Right renal pelvis (tissue), 4 donors: ENCODE results near the gene ELOVL4. TPM values are rescaled to one million over a fixed set of nuclear protein-coding genes. Genes with fewer than 3 reads are reported as not detected.

Experiments used
- DNase-seq, 4 donors: peaks; one replicate each; pipeline ENCODE4 v3.0.0-alpha.2; 2013; ENCODE audit warnings: low read depth in 4 of 4, low spot score in 3 of 4, missing footprints in 1 of 4
- polyA plus RNA-seq, 4 donors: library from polyadenylated mRNA; unstranded; fragments of 120-200 nt; gene quantifications; one replicate each; pipeline ENCODE4 v1.2.1, GENCODE V29; 2013; ENCODE audit not compliant: insufficient read length in 4 of 4

The ELOVL4 gene
- 1 to 10 TPM; 3.6 to 3.8 (median 3.7) TPM for polyA plus RNA-seq

DNA sequence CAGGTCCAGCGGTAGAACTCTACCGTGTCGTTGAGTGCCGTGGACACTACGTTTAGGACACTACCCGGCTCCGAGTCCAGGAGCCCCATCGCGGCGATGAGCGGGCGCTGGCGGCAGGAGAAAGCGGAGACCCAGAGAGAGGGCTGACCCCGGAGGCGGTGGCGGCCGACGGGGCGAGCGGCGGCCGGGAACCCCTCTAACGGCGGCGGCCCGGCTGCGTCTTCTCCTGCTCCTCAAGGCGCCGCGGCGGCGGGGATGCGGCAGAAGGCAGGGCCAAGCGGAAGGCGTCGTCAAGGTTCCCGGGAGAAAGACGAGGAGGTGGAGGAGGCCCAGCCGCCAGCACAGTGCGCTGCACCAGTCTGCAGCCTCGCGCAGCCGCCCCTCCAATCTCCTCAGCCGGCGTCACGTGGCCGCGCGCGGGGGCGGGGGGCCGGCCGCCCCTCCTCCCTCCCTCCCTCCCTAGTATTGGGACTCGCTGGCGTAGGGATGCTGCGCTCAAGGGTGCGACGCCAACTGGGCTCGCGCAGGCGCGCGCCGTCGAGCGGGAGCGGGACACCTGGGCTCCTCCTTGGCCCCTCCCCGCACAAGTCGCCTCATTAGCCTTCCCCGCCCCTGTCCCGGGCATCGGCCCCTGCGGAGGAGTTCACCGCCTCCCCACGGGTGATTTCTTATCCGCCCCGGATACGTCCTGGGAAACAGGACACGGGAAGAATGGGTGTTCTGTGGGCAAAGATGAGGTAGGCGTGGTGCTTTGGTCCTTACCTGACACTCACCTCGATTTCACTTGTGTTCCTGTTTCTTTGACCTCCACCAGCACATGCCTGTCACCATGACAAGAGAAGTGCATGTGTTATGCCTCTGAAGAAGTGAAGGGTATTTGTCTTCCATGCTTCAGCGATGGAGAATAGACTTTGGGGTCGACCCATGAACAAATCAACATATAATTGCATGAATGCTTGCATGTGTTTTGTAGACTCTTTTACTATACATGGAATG is at the start of gene ELOVL4:
ELOVL4 (minus strand) TSS at position 363 of the 996 bp plus-strand sequence; CDS start at position 89, 274 bp downstream.
- peak in 2 of 4 donors; percentile 25 to 34 for DNase-seq

DNA sequence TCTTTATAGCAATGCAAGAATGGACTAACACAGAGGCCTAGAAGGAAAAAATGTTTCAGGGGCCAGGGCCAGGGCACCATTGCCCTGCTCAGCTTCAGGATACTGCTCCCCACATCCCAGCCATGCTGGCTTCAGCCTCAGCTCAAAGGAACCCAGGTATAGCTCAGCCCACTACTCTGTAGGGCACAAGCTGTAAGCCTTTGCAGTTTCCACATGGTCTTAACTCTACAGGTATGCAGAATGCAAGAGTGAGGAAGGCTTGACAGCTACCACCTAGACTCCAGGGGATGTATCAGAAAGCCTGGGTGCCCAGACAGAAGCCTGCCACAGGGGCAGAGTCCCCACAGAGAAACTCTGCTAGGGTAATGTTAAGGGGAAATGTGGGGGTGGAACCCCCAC is 46.6 kb upstream of the ELOVL4 start:
- no peak for DNase-seq

DNA sequence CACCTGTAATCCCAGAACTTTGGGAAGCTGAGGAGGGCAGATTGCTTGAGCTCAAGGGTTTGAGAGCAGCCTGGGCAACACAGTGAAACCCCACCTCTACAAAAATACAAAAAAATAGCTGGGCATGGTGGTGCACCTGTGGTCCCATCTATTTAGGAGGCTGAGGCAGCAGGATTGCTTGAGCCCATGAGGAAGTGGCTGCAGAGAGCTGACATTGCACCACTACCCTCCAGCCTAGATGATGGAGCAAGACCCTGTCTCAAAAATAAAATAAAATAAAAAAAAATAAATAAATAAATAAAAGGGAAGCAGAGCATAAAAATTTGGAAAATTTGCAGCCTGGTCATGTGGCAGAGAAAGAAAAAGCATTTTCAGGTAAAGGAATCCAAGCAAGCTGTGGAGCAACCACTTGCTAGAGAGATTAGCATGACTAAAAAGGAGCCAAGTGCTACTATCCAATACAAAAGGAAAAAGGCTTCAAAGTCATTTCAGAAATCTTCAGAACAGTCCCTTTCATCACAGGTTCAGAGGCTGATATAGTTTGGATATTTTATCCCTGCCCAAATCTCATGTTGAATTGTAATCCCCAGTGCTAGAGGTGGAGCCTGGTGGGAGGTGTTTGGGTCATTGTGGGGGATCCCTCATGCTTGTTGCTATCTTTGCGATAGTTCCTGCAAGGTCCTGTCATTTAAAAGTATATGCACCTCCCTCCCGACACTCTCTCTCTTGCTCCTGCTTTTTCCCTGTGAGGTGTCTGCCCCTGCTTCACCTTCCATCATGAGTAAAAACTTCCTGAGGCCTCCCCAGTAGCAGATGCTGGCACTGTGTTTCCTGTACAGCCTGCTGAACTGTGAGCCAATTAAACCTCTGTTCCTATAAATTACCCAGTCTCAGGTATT is 45.9 kb upstream of the ELOVL4 start:
- DNase-seq: no peak

DNA sequence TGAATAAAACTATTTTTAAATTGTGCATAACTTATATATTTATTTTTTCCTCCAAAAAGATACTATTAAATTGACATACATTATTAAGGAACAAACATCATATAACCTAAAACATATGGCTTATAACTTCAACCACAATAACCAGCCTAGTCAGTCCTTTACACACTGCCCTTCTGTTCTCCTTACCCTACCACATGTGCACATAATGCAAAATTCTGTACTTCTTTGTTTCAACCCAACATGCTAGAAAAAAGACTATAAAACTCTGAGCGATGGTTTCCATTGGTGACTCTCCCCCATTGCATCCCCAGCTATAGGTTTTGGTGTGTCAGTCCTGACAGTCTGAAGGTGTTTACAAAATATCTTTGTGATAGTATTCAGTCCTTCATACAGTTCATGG is 42.3 kb upstream of the ELOVL4 start:
- no peak for DNase-seq

DNA sequence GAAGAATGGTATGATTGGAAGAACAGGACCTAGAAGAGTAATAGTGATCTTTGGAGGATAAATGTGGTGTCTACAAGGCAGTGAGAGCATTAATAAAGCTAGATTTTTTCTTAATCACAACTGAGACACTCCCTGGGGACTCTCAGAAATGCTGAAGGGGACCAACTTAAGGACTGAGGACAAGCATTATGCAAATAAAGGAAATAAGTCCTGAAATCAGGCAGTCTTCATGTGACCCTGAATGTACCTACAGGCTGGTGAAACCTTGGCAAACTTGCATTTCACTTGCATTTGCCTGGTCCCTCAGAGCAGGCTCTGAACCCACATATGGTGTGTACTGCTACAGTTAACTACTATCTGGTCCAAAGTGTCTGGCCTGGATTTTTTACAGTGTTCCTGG is 37.8 kb upstream of the ELOVL4 start:
- no peak for DNase-seq

DNA sequence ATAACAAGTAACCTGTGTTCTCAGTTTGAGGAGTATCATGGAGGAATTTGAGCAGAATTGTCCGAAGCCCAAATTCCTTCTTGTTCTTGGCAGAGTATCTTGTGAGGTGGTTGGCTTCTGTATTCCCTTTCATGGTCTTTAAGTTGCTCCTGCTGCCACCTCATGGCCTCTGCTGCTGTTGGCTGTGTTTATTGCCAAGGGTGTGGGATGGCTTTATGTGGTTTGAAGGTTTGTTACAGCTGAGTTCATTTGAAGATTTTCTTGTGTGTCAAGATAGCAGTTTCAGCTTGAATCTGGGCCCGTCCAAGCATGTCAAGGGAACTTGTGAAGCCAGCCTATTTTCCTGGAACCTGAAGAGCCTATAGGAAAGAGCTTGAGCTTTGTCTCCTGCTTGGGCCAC is 36.9 kb upstream of the ELOVL4 start:
- DNase-seq: no peak

DNA sequence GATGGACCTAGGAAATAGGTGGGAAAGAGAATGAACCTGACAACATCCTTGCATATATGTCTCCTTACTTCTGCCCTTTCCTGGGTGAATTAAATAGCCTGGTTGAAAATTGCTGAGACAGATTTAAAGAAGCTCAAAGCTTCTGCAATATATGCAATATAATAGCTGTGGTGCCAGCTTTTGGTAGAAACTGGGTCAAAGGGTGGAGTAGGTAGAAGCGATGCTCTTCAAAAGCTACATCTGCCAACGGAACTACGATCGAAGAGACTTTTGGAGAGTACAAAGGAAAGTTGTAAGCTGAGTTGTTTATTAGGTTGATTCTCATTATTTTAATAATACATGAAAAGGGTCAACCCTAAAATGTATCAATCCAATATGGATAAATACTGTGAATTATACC is 34.3 kb upstream of the ELOVL4 start:
- no peak for DNase-seq

DNA sequence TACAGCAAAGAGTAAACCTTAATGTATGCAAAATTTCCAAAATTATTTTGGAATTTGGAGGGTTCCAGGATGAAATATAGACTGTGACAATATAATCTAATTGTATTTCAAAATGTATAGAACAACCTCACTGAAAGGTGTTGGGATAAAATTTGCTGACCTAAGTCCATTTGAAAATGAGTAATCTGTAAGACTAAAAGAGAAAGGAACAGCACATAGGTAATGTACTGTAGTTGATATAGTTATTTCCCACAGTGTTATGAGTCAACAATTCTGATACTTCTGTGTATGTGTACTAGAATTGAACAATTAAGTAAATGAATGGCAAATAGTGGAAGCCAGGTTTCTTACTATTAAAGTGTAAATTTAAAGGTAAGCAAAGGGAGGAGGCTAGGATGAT is 23.8 kb upstream of the ELOVL4 start:
- DNase-seq: no peak

DNA sequence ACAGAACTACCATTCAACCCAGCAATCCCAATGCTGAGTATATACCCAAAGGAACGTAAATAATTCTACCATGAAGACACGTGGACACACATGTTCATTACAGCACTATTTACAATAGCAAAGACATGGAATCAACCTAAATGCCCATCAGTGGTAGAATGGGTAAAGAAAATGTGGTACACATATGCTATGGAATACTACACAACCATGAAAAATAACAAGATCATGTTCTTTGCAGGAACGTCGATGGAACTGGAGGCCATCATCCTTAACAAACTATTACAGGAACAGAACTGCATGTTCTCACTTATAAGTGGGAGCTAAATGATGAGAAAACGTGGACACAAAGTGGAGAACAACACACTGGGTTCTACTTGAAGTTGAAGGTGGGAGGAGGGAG is 22.4 kb upstream of the ELOVL4 start:
- DNase-seq: no peak

DNA sequence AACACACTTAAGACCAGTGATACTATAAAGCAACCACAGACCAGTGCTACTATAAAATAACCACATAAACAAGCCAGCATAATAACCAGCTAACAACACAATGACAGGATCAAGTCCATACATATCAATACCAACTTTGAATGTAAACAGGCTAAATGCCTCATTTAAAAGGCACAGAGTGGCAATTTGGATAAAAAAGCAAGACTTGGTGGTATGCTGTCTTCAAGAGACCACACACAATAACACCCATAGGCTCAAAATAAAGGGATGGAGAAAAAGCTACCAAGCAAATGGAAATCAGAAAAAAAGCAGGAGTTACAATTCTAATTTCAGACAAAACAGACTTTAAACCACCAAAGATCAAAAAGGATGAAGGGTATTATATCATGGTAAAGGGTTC is 19.8 kb upstream of the ELOVL4 start:
- DNase-seq: no peak

DNA sequence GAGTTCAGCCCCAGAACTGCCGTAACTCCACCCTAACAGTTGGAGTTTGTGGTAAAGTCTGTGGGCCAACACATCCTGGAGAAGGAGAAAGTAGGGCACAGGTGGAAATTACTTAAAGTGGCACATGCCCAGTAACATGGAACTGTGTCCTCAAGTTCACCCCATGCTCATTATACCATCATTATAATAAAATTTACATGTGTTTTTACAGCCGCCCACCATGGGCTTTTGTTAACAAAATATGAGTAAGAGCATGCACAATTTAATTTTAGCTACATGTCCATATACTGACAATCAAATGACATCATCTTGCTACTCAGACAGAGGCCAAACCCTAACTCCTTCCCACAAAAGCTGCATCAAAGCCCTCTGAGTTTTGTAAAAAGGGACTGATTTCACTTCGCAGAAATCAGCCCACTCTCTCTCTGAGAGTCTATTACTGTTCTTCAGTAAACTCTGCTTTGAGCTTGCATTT is 17.3 kb upstream of the ELOVL4 start:
- DNase-seq: no peak

DNA sequence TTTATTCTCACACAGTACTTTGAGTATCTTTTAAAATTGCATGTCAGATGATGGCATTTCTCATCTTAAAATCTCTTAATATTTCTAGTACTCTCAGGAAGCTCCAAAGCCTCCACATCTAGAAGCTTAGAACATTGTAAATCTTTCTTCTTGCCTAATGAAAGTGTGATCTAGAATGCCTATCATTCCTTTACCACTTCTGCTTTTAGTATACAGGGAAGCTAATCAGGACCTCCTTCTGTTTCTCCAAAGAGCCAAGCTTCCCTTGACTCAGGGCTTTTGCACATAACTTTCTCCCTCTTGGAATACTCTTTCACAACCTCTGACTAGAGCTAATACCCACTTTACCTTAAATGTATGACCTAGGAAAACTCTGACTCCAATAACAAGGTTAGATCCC is 7.5 kb upstream of the ELOVL4 start:
- no peak for DNase-seq

DNA sequence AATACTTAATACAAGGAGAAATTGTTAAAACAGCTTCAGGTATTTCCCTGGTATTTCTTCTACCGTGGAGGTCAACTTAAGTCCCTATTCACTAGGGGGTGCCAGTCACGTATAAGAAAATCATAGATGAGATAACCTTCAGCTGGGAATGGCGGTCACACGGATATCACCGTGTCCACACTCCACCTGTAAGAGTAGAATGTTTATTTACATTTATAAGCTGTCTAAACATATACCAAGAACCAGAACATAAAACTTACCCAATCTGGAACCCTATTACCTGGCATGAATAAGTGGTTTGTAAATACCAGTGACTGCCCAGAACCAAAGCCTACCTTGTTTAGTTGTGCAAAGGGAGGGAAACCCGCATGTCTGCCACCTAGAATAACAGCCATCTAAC is 1.9 kb upstream of the ELOVL4 start:
- DNase-seq: peak in 2 of 4 donors; percentile 31 to 38

DNA sequence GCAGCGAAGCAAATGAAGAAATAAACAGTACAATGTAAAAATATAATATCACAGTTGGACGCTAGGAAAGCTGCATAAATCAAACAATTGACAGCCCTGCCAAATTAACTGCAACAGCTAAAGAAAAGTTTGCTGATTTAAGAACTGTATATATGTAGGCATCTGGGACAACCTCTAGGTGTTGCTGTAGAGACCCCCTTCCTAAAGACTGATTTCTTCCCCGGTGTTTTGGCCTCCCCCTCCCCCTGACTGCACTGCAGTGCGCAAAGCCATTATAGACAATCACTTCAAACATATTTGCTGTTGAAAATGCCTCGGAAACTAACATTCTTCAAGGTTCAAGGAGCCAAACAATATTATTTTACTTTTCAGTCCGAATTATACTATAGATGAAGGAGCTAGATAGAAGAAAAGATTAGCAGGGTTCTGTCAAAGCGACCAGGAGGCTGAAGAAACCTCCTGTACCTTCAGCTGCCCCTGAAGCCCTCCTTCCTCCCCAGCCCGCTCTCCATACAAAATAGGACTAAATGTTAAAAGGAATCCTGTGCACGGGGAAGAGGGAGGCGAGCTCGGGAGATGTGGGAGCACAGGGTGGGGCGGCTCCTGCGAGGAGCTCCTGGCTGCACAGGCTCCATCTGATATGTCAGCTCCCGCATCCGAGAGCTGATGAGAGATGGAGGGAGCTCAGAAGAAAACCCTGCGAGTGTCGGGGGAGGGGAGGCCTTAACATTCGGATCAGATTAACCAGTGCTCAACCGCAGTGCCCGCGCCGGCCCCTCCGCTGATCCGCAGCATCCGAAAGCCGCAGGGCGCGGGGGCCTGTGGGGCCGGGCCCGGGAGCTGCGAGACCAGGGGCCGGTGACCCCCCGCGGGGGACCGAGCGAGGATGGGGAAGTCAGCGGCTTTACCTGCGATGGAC is 822 bp downstream of the ELOVL4 start:
- DNase-seq: peak in 2 of 4 donors; percentile 25 to 34

DNA sequence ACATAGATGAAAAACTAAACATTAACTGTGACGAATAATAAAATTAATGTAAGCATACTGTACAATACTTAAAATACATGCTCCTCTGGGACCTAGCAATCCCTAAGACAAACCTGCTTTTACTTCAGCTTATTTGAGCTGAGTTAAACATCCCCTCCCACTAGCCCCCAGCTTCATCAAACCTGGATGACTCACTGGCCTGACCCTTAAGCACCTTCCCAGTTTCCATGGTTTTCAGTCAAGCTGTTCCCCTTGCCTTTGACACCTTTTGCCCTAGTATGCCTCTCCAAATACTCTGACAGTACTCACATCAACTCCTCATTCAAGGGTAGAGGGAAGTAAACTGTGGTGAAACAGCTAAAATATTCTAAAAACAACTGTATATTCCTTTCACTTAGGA is 4.2 kb downstream of the ELOVL4 start:
- no peak for DNase-seq

DNA sequence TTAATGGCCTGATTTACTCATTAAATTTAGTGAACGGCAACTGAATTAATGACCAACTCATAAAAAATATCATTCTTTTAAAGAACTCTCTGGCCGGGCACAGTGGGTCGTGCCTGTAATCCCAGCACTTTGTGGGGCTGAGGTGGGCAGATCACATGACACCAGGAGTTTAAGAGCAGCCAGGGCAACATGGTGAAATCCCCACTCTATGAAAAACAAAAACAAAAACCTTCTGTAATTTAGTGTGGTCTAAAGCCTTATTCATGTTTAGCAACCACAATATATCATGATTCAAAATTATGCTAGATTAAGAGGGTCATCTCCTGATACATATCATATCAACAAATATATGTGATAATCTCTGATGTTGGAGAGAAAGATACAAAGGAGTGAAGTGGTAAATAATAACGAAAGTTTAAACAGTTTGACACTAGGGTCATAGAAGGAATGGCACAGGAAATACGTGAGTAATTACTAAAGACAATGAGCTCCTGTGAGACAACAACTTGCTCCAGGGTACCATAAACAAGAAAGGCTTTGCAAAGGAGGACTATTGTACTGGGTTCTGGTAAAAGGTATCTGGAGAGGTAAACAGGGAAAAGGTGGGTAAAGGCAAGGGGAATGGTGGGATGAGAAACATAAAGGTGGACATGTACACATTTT is 5.7 kb downstream of the ELOVL4 start:
- no peak for DNase-seq

DNA sequence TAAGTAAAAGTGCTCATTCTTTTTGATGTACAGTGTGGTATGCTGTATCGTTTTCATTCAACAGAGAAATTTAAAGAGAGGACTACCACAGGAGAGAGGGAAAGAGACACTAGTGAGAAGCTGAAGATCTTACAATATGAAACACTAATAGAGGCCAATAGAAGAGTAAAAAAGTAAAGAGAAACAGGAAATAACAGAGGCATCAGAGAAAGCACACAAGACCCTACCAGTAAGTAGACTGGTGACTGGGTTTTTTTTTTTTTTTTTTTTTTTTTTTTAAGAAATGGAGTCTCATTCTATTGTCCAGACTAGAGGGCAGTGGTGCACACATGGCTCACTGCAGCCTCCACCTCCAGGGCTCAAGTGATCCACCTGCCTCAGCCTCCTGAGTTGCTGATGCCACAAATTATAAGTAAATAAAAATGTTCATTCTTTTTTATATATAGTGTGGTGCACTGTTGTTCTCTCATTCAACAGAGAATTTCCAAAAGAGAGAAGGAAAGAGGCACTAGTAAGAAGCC is 18.8 kb downstream of the ELOVL4 start:
- DNase-seq: no peak

DNA sequence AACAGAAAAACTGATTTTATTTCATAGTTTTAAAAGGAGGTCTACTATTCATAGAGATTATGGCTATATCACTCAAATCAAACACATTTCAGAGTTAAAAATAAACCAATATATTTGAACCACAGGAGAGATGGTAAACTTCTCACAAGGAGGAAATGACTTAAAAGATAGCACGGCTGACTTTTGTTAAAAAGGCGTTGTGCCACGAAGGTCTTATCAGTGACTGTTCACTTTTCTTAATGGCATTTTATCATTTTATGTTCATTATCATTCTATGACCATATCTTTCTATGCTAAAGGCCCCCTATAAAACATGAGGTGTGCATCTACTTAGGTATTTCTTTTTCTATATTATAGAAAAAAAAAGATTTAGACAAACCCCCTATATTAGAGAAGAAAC is 19.6 kb downstream of the ELOVL4 start:
- DNase-seq: no peak

DNA sequence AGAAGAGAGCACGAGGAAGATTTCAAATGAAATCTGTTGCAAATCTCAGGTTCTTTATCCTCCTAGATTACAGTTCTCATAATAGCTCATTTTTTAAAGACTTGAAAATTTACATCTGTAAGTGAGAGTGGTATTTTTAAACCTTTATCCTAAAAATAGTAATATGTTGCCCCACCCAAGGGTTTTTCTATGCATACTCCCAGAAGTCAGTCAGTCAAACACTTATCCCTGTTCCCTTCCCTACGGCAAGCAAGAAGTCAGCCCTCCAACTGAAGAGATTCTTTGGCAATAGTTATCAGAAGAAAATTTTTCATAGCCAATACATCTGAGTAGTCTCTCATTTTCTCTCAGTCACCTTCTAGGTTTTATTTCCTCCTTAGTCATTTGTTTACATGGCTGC is 24.1 kb downstream of the ELOVL4 start:
- DNase-seq: no peak
